Type B pancreatic cell (in vitro differentiated cells): ENCODE measurements around the gene ADGRB3. TPM values are rescaled to one million over a fixed set of nuclear protein-coding genes. Genes with fewer than 3 reads are reported as not detected.

Source experiments
- DNase-seq: peaks from one replicate; pipeline ENCODE4 v3.0.0; 2021; ENCODE audit warnings: mixed read lengths; ENCODE audit not compliant: unreplicated experiment; ENCODE audit errors: extremely low spot score
- H3K27ac Mint-ChIP-seq: 2 replicates; pipeline ENCODE4 v1.8.0; 2021; ENCODE audit warnings: mild to moderate bottlenecking, mixed read lengths
- H3K27me3 Mint-ChIP-seq: 2 replicates; pipeline ENCODE4 v1.8.0; 2021; ENCODE audit warnings: mixed read lengths
- H3K36me3 Mint-ChIP-seq: 2 replicates; pipeline ENCODE4 v1.8.0; 2021; ENCODE audit warnings: mixed read lengths
- H3K4me1 Mint-ChIP-seq: one replicate; pipeline ENCODE4 v1.8.0; 2021; ENCODE audit warnings: mixed read lengths; ENCODE audit not compliant: unreplicated experiment
- H3K4me3 Mint-ChIP-seq: 2 replicates; pipeline ENCODE4 v1.8.0; 2021; ENCODE audit warnings: mild to moderate bottlenecking, mixed read lengths
- H3K9me3 Mint-ChIP-seq: 2 replicates; pipeline ENCODE4 v1.8.0; 2021; ENCODE audit warnings: mixed read lengths
- CTCF ChIP-seq: fragments of 200-600 bp; sonication (generic); conservative IDR thresholded peaks from 2 replicates; pipeline ENCODE4 v1.5.0; 2021; ENCODE audit warnings: antibody characterized with exemption, mild to moderate bottlenecking
- total RNA-seq: library from RNA; stranded (reverse); gene quantifications from 2 replicates; pipeline ENCODE4 v1.2.1, GENCODE V29; 2021; ENCODE audit warnings: low replicate concordance

ADGRB3 gene
- total RNA-seq, 1 donor from 2014 or later, result 2.0 TPM

GRCh38 chr6:69398311-69398710 lies 763.2 kb downstream of the ADGRB3 start:
- H3K27me3 Mint-ChIP-seq, result no peaks in the 10 kb centered on the region
- DNase-seq, result no peak
- H3K36me3 Mint-ChIP-seq, result no peaks in the 10 kb centered on the region
- no peak overlapping the region for H3K27ac Mint-ChIP-seq
- no peaks in the 10 kb centered on the region for H3K9me3 Mint-ChIP-seq
- no peak for TF ChIP-seq CTCF
- H3K4me3 Mint-ChIP-seq, result no peak overlapping the region
- H3K4me1 Mint-ChIP-seq, result no peaks in the 10 kb centered on the region

GRCh38 chr6:69398729-69399128 lies 763.6 kb downstream of the ADGRB3 start:
- no peak for TF ChIP-seq CTCF
- Mint-ChIP-seq H3K27me3 (no peaks in the 10 kb centered on the region), H3K36me3 (no peaks in the 10 kb centered on the region), H3K4me3 (no peak overlapping the region), H3K4me1 (no peaks in the 10 kb centered on the region), H3K27ac (no peak overlapping the region), H3K9me3 (no peaks in the 10 kb centered on the region)
- DNase-seq, result no peak

- DNase-seq, result no peak
- no peak for TF ChIP-seq CTCF
- no peaks in the 10 kb centered on the region for H3K36me3 Mint-ChIP-seq
Observed at GRCh38 chr6:69408886-69409285, 773.8 kb downstream of the ADGRB3 start.

GRCh38 chr6:69416776-69417175 lies 781.7 kb downstream of the ADGRB3 start:
- no peaks in the 10 kb centered on the region for H3K4me1 Mint-ChIP-seq
- no peak for DNase-seq
- no peaks in the 10 kb centered on the region for H3K27me3 Mint-ChIP-seq
- no peak overlapping the region for H3K4me3 Mint-ChIP-seq
- no peak overlapping the region for H3K27ac Mint-ChIP-seq
- no peak for TF ChIP-seq CTCF
- H3K36me3 Mint-ChIP-seq, result no peaks in the 10 kb centered on the region
- peaks cover under 1% of the 10 kb centered on the region for H3K9me3 Mint-ChIP-seq

More at GRCh38 chr6:69408886-69409285, 773.8 kb downstream of the ADGRB3 start:
- no peak overlapping the region for H3K4me3 Mint-ChIP-seq
- H3K27me3 Mint-ChIP-seq, result no peaks in the 10 kb centered on the region
- H3K4me1 Mint-ChIP-seq, result no peaks in the 10 kb centered on the region
- H3K27ac Mint-ChIP-seq, result no peak overlapping the region
- H3K9me3 Mint-ChIP-seq, result peaks cover 6% of the 10 kb centered on the region

- no peak for DNase-seq
- Mint-ChIP-seq H3K4me1 (peaks cover 5% of the 10 kb centered on the region), H3K36me3 (no peaks in the 10 kb centered on the region), H3K4me3 (no peak overlapping the region), H3K27me3 (no peaks in the 10 kb centered on the region), H3K9me3 (no peaks in the 10 kb centered on the region), H3K27ac (no peak overlapping the region)
- TF ChIP-seq CTCF, result no peak
Observed at GRCh38 chr6:69421269-69421668, 786.2 kb downstream of the ADGRB3 start.

- TF ChIP-seq CTCF, result no peak
- Mint-ChIP-seq H3K27ac (no peak overlapping the region), H3K4me1 (peaks cover 5% of the 10 kb centered on the region), H3K36me3 (no peaks in the 10 kb centered on the region), H3K9me3 (no peaks in the 10 kb centered on the region), H3K27me3 (no peaks in the 10 kb centered on the region), H3K4me3 (no peak overlapping the region)
- no peak for DNase-seq
Observed at GRCh38 chr6:69422020-69422419, 786.9 kb downstream of the ADGRB3 start.
